ENCODE data around the gene CTAG1B.

DNA sequence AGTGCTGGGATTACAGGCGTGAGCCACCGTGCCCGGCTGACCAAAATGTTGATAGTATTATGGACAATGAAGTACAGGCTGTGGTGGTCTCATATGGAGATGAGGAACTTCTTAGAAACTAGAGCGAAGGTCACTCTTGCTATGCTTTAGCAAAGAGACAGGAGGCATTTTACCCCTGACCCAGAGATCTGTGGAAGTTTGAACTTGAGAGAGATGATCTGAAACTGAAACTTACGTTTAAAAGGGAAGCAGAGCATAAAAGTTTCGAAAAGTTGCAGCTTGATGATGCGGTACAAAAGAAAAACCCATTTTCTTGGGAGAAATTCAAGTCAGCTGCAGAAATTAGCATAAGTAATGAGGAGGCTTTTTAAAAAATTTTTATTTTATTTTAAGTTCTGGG, 42.8 kb upstream of the CTAG1B start:
- TF ChIP-seq ZNF785 (tag by site-specific recombination; IDR thresholded peaks at IDR 0.05), result no peak
- TF ChIP-seq, protein P1, sequence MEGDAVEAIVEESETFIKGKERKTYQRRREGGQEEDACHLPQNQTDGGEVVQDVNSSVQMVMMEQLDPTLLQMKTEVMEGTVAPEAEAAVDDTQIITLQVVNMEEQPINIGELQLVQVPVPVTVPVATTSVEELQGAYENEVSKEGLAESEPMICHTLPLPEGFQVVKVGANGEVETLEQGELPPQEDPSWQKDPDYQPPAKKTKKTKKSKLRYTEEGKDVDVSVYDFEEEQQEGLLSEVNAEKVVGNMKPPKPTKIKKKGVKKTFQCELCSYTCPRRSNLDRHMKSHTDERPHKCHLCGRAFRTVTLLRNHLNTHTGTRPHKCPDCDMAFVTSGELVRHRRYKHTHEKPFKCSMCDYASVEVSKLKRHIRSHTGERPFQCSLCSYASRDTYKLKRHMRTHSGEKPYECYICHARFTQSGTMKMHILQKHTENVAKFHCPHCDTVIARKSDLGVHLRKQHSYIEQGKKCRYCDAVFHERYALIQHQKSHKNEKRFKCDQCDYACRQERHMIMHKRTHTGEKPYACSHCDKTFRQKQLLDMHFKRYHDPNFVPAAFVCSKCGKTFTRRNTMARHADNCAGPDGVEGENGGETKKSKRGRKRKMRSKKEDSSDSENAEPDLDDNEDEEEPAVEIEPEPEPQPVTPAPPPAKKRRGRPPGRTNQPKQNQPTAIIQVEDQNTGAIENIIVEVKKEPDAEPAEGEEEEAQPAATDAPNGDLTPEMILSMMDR (tag by site-specific recombination; IDR thresholded peaks at IDR 0.05), result no peak

Data from HEK293 (cell line).